AG04450 (cell line): Measurements from ENCODE around the gene EPB41L4A. TPM values are rescaled to one million over a fixed set of nuclear protein-coding genes. Genes with fewer than 3 reads are reported as not detected.

Experiments used
- CTCF ChIA-PET: fragments of 300-600, 350-600 bp; formaldehyde crosslinking; extraction: SDS; loops from one replicate; lab custom pipeline; 2022; ENCODE audit warnings: antibody characterized with exemption, inconsistent platforms; lab: Charles Lee
- POLR2A ChIA-PET: fragments of 350-600 bp; formaldehyde crosslinking; extraction: SDS; loops from one replicate; lab custom pipeline; 2021; ENCODE audit warnings: antibody characterized with exemption, inconsistent platforms; lab: Yijun Ruan, JAX
- DNase-seq: peaks from one replicate; pipeline ENCODE4 v3.0.0-alpha.2; 2011; ENCODE audit warnings: low read depth, low spot score
- H3K27ac ChIP-seq: one replicate; pipeline ENCODE4 v1.5.1; 2012; ENCODE audit warnings: low read depth, low read length, control low read depth
- H3K27me3 ChIP-seq: one replicate; pipeline ENCODE4 v1.6.0; 2012; ENCODE audit warnings: low read length; ENCODE audit not compliant: control insufficient read depth, insufficient read depth
- H3K4me3 ChIP-seq: 2 replicates; pipeline ENCODE4 v1.5.1; 2011; ENCODE audit warnings: mild to moderate bottlenecking, low read depth, low read length, control low read depth
- H3K9me3 ChIP-seq: 2 replicates; pipeline ENCODE4 v1.5.1; 2012; ENCODE audit warnings: low read length; ENCODE audit not compliant: control insufficient read depth, insufficient read depth
- polyA plus RNA-seq: library from polyadenylated mRNA; depleted of rRNA; stranded (reverse); fragments of >200 nt; gene quantifications from 2 replicates; pipeline ENCODE4 v1.2.3, GENCODE V29; 2011
- TF ChIP-seq, protein P1 (sequence below): IDR thresholded peaks from 2 replicates; pipeline ENCODE4 v1.5.1; 2011; ENCODE audit warnings: low read depth, low read length, control low read depth, inconsistent platforms

The EPB41L4A gene
- polyA plus RNA-seq, 1 experiment, result not detected

DNA sequence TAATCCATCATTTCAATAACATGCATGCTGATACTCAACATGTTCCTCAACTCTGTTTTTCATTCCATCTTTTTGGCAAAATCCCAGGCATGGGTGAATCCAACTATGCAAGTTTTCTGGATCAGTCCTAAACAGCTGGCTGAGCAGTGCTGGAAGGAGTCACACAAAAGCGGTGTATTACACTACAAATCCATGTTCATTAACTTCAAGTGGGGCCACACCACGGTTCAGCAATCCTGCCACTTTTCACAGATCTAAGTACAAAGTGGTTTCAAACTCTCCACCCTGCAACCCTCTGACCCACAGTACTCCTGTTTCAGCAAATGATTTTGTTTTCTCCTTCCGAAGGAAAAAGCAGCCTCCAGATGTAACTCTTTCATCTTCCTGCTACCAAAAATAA lies 222.5 kb downstream of the EPB41L4A start:
- Histone ChIP-seq H3K27me3 (peaks cover 20% of the 10 kb centered on the region), H3K9me3 (no peaks in the 10 kb centered on the region), H3K4me3 (no peak overlapping the region), H3K27ac (no peak overlapping the region)
- ChIA-PET CTCF (interaction anchor here (1.1 kb wide), 1 partner anchor 21 kb away, joined by 3 read pairs; no protein-coding TSS in a partner anchor), POLR2A (no interaction called here)
- TF ChIP-seq, protein P1, sequence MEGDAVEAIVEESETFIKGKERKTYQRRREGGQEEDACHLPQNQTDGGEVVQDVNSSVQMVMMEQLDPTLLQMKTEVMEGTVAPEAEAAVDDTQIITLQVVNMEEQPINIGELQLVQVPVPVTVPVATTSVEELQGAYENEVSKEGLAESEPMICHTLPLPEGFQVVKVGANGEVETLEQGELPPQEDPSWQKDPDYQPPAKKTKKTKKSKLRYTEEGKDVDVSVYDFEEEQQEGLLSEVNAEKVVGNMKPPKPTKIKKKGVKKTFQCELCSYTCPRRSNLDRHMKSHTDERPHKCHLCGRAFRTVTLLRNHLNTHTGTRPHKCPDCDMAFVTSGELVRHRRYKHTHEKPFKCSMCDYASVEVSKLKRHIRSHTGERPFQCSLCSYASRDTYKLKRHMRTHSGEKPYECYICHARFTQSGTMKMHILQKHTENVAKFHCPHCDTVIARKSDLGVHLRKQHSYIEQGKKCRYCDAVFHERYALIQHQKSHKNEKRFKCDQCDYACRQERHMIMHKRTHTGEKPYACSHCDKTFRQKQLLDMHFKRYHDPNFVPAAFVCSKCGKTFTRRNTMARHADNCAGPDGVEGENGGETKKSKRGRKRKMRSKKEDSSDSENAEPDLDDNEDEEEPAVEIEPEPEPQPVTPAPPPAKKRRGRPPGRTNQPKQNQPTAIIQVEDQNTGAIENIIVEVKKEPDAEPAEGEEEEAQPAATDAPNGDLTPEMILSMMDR, result no peak
- no peak for DNase-seq

DNA sequence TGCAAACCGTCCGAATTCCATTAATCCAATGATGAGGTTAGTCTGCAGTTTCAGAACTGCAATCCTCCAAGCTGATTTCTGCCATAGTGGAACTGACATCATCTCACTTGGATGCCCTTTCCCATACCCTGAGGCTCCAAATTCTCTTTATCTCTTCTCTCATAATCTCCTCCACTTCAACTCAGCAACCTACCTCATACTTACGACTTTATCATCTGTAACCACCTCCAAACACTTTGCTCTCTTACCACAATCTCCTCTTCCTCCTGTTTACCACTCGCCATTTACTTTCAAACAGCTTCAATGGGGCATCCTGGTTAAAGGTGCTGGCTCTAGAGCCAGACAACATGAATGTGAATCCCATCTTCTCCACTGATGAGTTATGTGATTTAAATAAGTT lies 223.2 kb downstream of the EPB41L4A start:
- H3K27ac ChIP-seq, result no peak overlapping the region
- no peaks in the 10 kb centered on the region for H3K9me3 ChIP-seq
- ChIA-PET POLR2A (no interaction called here), CTCF (interaction anchor here (1.1 kb wide), 1 partner anchor 20 kb away, joined by 3 read pairs; no protein-coding TSS in a partner anchor)
- no peak for DNase-seq
- no peak overlapping the region for H3K4me3 ChIP-seq
- TF ChIP-seq, protein P1, result no peak
- H3K27me3 ChIP-seq, result peaks cover 20% of the 10 kb centered on the region

DNA sequence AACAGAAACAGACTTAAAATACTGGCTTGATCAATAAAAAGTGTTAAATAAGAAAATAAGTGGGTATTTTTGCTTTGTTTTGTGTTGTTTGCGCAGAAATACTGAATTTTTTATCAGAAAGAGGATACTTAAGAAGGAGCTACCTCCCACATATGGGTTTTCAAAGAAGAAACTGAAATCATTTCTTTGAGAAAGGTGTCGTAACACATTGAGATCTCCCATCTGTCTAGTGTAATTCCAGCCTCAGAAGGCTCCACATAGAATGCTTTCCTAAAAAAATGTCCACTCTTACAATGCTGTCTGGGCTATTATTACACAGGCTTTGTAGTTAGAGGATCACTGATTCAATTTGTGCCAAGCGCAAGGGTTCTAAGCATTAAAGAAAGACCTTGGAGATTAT lies 226.2 kb downstream of the EPB41L4A start:
- ChIA-PET POLR2A (no interaction called here), CTCF (interaction anchor here (0.7 kb wide), 1 partner anchor 18 kb away, joined by 3 read pairs; no protein-coding TSS in a partner anchor)
- no peak for DNase-seq
- TF ChIP-seq, protein P1, result no peak
- no peaks in the 10 kb centered on the region for H3K9me3 ChIP-seq
- no peak overlapping the region for H3K27ac ChIP-seq
- no peak overlapping the region for H3K4me3 ChIP-seq
- H3K27me3 ChIP-seq, result peaks cover 26% of the 10 kb centered on the region

DNA sequence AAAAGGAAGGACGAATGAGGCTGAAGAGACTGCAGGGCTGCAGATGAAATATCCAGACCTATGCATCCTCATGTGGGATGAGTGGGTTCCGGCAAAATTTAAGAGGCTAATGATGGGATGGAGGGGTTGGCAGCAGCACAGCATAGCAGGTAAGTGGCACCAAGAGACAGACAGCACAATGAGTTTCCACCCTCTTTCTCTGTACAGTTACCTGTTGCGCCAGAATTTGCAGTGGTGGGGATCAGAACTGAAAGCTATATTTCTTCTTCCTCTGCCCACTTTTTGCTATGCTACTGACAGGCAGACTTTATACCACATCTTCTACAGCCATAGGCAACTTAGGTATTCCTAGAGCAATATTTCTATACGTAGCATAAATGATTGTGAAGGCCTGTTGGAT lies 227.0 kb downstream of the EPB41L4A start:
- DNase-seq, result no peak
- peaks cover 26% of the 10 kb centered on the region for H3K27me3 ChIP-seq
- ChIA-PET POLR2A (no interaction called here), CTCF (interaction anchor here (0.7 kb wide), 1 partner anchor 17 kb away, joined by 3 read pairs; no protein-coding TSS in a partner anchor)
- H3K4me3 ChIP-seq, result no peak overlapping the region
- TF ChIP-seq, protein P1, result no peak
- no peak overlapping the region for H3K27ac ChIP-seq
- H3K9me3 ChIP-seq, result no peaks in the 10 kb centered on the region

DNA sequence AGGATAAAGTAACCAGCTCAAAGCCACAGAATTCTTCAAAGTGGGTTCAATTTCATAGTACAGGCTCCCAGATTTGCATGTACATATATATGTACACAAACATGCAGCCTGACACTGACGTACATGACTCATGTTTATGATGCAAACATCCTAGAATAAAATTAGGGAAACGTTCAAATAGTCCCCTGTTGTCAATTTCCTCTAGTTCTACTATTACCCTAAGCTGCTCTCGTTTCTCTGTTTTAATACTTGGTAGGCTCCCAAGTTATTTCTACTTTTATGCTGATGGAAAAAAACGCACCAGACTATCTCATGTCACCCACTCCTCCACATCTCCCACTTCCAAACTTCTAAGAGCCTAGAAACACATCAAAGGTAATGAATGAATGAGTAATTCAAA lies 229.7 kb downstream of the EPB41L4A start:
- CTCF ChIA-PET, result interaction anchor here (1.3 kb wide), 1 partner anchor 14 kb away, joined by 11 read pairs; no protein-coding TSS in a partner anchor
- POLR2A ChIA-PET, result no interaction called here
- H3K4me3 ChIP-seq, result no peak overlapping the region

More for the DNA sequence above, 229.7 kb downstream of the EPB41L4A start:
- Histone ChIP-seq H3K9me3 (no peaks in the 10 kb centered on the region), H3K27me3 (peaks cover 10% of the 10 kb centered on the region), H3K27ac (no peak overlapping the region)
- DNase-seq, result no peak
- TF ChIP-seq, protein P1, result no peak
